ENCODE data around the gene EML6. TPM values are rescaled to one million over a fixed set of nuclear protein-coding genes. Genes with fewer than 3 reads are reported as not detected.

The EML6 gene
- total and polyA plus RNA-seq, 2 of the 8 experiments (the other 6 are each of a cell fraction or from before 2014, with no cell fraction given): 1.2 to 1.6 TPM

DNA sequence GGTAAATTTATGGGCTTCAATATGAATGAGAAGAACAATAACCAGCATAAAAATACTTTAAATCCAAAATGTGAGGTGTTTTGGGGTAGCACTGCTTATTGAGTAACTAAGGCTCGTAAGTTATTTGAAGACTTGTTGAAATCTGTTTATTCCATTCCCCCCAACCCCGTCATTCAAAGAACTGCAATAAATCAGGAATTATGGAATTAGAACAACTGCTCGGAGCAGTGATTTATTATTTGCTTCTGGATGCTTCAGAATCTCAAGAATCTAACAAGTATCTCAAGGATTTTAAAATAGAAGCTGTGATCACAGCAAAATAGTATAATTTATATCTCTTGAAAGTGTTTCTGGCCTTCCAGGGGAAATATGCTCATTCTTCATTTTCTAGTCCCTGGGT, 86.8 kb downstream of the EML6 start (continued):
- TF ChIP-seq, protein P1, sequence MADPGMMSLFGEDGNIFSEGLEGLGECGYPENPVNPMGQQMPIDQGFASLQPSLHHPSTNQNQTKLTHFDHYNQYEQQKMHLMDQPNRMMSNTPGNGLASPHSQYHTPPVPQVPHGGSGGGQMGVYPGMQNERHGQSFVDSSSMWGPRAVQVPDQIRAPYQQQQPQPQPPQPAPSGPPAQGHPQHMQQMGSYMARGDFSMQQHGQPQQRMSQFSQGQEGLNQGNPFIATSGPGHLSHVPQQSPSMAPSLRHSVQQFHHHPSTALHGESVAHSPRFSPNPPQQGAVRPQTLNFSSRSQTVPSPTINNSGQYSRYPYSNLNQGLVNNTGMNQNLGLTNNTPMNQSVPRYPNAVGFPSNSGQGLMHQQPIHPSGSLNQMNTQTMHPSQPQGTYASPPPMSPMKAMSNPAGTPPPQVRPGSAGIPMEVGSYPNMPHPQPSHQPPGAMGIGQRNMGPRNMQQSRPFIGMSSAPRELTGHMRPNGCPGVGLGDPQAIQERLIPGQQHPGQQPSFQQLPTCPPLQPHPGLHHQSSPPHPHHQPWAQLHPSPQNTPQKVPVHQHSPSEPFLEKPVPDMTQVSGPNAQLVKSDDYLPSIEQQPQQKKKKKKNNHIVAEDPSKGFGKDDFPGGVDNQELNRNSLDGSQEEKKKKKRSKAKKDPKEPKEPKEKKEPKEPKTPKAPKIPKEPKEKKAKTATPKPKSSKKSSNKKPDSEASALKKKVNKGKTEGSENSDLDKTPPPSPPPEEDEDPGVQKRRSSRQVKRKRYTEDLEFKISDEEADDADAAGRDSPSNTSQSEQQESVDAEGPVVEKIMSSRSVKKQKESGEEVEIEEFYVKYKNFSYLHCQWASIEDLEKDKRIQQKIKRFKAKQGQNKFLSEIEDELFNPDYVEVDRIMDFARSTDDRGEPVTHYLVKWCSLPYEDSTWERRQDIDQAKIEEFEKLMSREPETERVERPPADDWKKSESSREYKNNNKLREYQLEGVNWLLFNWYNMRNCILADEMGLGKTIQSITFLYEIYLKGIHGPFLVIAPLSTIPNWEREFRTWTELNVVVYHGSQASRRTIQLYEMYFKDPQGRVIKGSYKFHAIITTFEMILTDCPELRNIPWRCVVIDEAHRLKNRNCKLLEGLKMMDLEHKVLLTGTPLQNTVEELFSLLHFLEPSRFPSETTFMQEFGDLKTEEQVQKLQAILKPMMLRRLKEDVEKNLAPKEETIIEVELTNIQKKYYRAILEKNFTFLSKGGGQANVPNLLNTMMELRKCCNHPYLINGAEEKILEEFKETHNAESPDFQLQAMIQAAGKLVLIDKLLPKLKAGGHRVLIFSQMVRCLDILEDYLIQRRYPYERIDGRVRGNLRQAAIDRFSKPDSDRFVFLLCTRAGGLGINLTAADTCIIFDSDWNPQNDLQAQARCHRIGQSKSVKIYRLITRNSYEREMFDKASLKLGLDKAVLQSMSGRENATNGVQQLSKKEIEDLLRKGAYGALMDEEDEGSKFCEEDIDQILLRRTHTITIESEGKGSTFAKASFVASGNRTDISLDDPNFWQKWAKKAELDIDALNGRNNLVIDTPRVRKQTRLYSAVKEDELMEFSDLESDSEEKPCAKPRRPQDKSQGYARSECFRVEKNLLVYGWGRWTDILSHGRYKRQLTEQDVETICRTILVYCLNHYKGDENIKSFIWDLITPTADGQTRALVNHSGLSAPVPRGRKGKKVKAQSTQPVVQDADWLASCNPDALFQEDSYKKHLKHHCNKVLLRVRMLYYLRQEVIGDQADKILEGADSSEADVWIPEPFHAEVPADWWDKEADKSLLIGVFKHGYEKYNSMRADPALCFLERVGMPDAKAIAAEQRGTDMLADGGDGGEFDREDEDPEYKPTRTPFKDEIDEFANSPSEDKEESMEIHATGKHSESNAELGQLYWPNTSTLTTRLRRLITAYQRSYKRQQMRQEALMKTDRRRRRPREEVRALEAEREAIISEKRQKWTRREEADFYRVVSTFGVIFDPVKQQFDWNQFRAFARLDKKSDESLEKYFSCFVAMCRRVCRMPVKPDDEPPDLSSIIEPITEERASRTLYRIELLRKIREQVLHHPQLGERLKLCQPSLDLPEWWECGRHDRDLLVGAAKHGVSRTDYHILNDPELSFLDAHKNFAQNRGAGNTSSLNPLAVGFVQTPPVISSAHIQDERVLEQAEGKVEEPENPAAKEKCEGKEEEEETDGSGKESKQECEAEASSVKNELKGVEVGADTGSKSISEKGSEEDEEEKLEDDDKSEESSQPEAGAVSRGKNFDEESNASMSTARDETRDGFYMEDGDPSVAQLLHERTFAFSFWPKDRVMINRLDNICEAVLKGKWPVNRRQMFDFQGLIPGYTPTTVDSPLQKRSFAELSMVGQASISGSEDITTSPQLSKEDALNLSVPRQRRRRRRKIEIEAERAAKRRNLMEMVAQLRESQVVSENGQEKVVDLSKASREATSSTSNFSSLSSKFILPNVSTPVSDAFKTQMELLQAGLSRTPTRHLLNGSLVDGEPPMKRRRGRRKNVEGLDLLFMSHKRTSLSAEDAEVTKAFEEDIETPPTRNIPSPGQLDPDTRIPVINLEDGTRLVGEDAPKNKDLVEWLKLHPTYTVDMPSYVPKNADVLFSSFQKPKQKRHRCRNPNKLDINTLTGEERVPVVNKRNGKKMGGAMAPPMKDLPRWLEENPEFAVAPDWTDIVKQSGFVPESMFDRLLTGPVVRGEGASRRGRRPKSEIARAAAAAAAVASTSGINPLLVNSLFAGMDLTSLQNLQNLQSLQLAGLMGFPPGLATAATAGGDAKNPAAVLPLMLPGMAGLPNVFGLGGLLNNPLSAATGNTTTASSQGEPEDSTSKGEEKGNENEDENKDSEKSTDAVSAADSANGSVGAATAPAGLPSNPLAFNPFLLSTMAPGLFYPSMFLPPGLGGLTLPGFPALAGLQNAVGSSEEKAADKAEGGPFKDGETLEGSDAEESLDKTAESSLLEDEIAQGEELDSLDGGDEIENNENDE (IDR thresholded peaks at IDR 0.05; ENCODE audit: insufficient replicate concordance, low read length): no peak
- TF ChIP-seq RAD21 (IDR thresholded peaks at IDR 0.05 in 1 of 2, conservative IDR thresholded peaks at IDR 0.05 in 1 of 2; ENCODE audit: low read depth in 2 of 2, low read length in 2 of 2): no peak
- TF ChIP-seq SUZ12 (IDR thresholded peaks at IDR 0.05; ENCODE audit: low read length): no peak
- TF ChIP-seq, protein P2, sequence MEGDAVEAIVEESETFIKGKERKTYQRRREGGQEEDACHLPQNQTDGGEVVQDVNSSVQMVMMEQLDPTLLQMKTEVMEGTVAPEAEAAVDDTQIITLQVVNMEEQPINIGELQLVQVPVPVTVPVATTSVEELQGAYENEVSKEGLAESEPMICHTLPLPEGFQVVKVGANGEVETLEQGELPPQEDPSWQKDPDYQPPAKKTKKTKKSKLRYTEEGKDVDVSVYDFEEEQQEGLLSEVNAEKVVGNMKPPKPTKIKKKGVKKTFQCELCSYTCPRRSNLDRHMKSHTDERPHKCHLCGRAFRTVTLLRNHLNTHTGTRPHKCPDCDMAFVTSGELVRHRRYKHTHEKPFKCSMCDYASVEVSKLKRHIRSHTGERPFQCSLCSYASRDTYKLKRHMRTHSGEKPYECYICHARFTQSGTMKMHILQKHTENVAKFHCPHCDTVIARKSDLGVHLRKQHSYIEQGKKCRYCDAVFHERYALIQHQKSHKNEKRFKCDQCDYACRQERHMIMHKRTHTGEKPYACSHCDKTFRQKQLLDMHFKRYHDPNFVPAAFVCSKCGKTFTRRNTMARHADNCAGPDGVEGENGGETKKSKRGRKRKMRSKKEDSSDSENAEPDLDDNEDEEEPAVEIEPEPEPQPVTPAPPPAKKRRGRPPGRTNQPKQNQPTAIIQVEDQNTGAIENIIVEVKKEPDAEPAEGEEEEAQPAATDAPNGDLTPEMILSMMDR (IDR thresholded peaks at IDR 0.05; ENCODE audit: control extremely low read depth in 1 of 3, insufficient read depth in 1 of 3, low read depth in 1 of 3, low read length in 3 of 3): no peak
